PC-3 (cell line): Measurements from ENCODE around the gene ZMAT3.

Source experiments
- CTCF ChIP-seq: fragments of 300-600 bp; sonication (generic); conservative IDR thresholded peaks from 2 replicates; pipeline ENCODE4 v1.5.1; 2017; ENCODE audit warnings: antibody characterized with exemption, low read depth, mild to moderate bottlenecking, low read length
- EZH2 ChIP-seq: fragments of 300-600 bp; sonication (generic); IDR thresholded peaks from one replicate; pipeline ENCODE4 v1.6.1; 2017; ENCODE audit warnings: antibody characterized with exemption, mild to moderate bottlenecking, low read length; ENCODE audit not compliant: unreplicated experiment
- EZH2phosphoT487 ChIP-seq: fragments of 300-600 bp; sonication (generic); IDR thresholded peaks from 2 replicates; pipeline ENCODE4 v1.6.1; 2018; ENCODE audit warnings: mild to moderate bottlenecking, antibody characterized with exemption, low read length, borderline replicate concordance

DNA sequence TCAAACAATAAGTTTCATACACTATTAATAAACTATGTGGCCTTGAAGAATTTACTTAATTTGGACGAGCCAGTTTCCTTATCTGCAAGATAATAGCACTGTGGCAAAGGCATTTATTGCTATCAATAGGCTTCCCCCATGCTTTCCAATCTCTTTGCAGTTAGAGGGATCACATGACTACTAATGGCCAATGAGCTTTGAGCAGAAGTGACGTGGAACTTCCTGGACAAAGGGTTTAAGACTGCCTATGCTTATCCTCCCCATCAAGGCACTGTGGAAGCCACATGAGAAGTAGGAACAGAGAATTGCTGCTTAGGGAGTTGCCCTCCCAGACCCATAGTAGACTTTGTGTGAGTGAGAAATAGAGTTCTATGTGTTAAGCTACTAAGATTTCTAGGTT is 16.7 kb upstream of the ZMAT3 start:
- no peak for TF ChIP-seq CTCF
- no peak for TF ChIP-seq EZH2
- TF ChIP-seq EZH2phosphoT487 = no peak
